Thoracic aorta (tissue), 2 donors: ENCODE measurements around the gene RGS7. TPM values are rescaled to one million over a fixed set of nuclear protein-coding genes. Genes with fewer than 3 reads are reported as not detected.

ENCODE experiments used
- ATAC-seq: fragments of 150-250 bp; one replicate; pipeline ENCODE4 v1.8.0; 2017; ENCODE audit warnings: low read depth; ENCODE audit not compliant: insufficient number of reproducible peaks, low FRiP score
- DNase-seq: peaks from one replicate; pipeline ENCODE4 v3.0.0-alpha.2; 2020; ENCODE audit warnings: low spot score
- H3K27ac ChIP-seq, 2 donors: fragments of 200-600 bp; sonication (generic); 1 replicate in 1 of 2; 2 replicates in 1 of 2; pipeline ENCODE4 v1.5.1; 2016; ENCODE audit warnings: mild to moderate bottlenecking in 2 of 2, moderate library complexity in 2 of 2
- H3K27me3 ChIP-seq: fragments of 200-600 bp; sonication (generic); replicated peaks from 2 replicates; pipeline ENCODE4 v1.6.0; 2016; ENCODE audit warnings: mild to moderate bottlenecking; ENCODE audit not compliant: insufficient read depth
- H3K36me3 ChIP-seq: fragments of 200-600 bp; sonication (generic); one replicate; pipeline ENCODE4 v1.5.1; 2016
- H3K4me1 ChIP-seq, 2 donors: fragments of 200-600 bp; sonication (generic); 1 replicate in 1 of 2; 2 replicates in 1 of 2; pipeline versions ENCODE4 v1.5.1 to v1.6.0; 2016; ENCODE audit warnings: low read depth in 2 of 2, mild to moderate bottlenecking in 1 of 2; ENCODE audit not compliant: control insufficient read depth in 1 of 2
- H3K4me3 ChIP-seq: fragments of 200-600 bp; sonication (generic); 2 replicates; pipeline ENCODE4 v1.5.1; 2016; ENCODE audit warnings: mild to moderate bottlenecking
- H3K9me3 ChIP-seq: fragments of 200-600 bp; sonication (generic); 2 replicates; pipeline ENCODE4 v1.5.1; 2016
- total RNA-seq, 2 donors: library from RNA; depleted of rRNA; stranded (reverse); fragments of >200 nt; gene quantifications; one replicate each; pipeline versions ENCODE4 v1.1.0 to v1.2.3, GENCODE V29; 2016
- TF ChIP-seq, protein P1 (sequence below): fragments of 200-600 bp; sonication (generic); IDR thresholded peaks from one replicate; pipeline ENCODE4 v1.5.1; 2019; ENCODE audit warnings: antibody characterized with exemption

RGS7 gene
- total RNA-seq, 2 donors from 2014 or later: not detected

DNA sequence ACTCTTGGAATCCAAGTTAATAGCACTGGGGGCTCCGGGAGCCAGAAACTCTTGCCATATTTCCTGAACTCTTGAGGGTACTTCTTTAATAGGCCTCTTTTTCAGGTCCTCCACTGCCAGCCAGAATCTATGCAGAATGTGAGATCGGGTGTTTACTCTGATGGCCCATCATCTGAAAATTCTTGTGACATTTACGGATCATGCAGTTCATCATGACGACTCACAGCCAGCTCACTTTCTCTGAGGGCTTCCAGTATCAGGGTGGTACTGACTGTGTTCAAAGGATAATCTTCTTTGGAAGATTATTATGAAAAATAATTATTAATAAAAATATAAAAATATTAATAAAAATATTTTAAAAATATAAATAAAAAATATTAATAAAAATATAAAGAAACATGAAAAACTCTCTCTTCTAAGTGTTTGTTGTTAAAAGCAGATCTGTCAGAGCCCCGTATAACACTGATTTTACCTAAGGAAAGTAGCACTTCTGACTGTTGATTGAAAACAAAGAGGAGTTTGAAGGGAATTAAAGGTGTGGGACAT, 550.7 kb downstream of the RGS7 start:
- no peaks in the 10 kb centered on the region for H3K36me3 ChIP-seq
- H3K27me3 ChIP-seq: no peaks in the 10 kb centered on the region
- no peak overlapping the region for H3K27ac ChIP-seq
- no peaks in the 10 kb centered on the region for H3K9me3 ChIP-seq
- no peaks in the 10 kb centered on the region for H3K4me1 ChIP-seq
- TF ChIP-seq, protein P1, sequence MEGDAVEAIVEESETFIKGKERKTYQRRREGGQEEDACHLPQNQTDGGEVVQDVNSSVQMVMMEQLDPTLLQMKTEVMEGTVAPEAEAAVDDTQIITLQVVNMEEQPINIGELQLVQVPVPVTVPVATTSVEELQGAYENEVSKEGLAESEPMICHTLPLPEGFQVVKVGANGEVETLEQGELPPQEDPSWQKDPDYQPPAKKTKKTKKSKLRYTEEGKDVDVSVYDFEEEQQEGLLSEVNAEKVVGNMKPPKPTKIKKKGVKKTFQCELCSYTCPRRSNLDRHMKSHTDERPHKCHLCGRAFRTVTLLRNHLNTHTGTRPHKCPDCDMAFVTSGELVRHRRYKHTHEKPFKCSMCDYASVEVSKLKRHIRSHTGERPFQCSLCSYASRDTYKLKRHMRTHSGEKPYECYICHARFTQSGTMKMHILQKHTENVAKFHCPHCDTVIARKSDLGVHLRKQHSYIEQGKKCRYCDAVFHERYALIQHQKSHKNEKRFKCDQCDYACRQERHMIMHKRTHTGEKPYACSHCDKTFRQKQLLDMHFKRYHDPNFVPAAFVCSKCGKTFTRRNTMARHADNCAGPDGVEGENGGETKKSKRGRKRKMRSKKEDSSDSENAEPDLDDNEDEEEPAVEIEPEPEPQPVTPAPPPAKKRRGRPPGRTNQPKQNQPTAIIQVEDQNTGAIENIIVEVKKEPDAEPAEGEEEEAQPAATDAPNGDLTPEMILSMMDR: no peak
- no peak overlapping the region for H3K4me3 ChIP-seq
- ATAC-seq: no peak
- DNase-seq: no peak

DNA sequence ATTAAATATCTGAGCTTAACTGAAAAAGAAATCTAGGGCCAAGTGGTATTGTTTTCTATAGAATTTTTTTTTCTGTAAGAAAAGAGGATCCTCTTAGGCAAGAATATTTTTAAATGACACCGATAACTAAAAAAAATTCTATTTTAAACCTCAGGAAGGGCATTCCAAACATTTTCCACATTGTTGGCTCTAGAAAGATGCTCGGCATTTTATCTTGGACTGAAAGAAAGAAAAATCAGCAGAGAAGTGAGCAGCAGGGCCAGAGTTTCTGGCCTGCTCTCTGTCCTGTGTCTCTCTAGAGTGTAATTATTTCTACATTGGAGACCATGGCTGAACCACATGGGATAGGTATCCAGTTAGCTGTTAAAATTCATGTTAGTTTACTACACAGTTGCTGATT, 552.5 kb downstream of the RGS7 start:
- TF ChIP-seq, protein P1: no peak
- no peak overlapping the region for H3K27ac ChIP-seq
- no peaks in the 10 kb centered on the region for H3K4me1 ChIP-seq
- no peaks in the 10 kb centered on the region for H3K27me3 ChIP-seq
- H3K36me3 ChIP-seq: no peaks in the 10 kb centered on the region
- DNase-seq: no peak
- ATAC-seq: no peak
- H3K9me3 ChIP-seq: no peaks in the 10 kb centered on the region
- no peak overlapping the region for H3K4me3 ChIP-seq

DNA sequence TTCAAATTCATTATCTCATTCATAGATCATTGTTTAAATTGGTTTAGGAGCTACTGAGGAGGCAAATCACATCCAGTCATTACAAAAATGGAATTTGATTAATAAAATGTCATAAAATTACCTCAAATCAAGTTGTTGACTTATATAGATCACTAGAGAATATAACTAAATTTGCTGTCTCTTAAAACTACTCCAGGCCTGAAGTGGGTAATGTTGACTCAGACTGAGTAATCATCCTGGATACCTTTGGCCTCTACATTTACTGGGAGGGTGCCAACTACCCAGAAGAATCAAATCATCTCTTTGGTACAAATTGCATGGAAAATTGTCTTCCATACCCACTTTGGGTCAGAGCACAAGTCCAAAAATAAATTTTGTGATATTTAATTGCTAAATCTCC, 553.9 kb downstream of the RGS7 start:
- H3K4me3 ChIP-seq: no peak overlapping the region
- no peaks in the 10 kb centered on the region for H3K27me3 ChIP-seq
- H3K36me3 ChIP-seq: no peaks in the 10 kb centered on the region
- DNase-seq (no peak), ATAC-seq (no peak)
- no peaks in the 10 kb centered on the region for H3K9me3 ChIP-seq
- no peaks in the 10 kb centered on the region for H3K4me1 ChIP-seq
- no peak overlapping the region for H3K27ac ChIP-seq
- TF ChIP-seq, protein P1: no peak

DNA sequence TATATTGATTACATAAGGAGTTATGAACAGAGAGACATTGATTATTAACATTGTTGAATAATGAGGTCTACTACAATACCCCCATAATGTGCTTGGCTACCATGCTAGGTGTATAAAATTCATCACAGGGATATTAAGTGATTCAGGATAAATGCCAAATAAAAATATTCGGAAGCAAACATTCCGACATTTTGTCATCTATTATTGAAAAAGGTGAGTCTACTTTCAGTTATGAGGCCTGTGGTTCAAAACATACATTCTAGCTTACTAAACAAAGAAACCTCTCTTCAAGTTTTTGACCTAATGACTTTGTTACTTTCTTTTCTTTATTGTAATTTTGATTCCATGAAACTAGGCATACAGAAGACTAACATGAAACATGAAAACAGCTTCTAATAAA, 554.7 kb downstream of the RGS7 start:
- Histone ChIP-seq H3K4me3 (no peak overlapping the region), H3K9me3 (no peaks in the 10 kb centered on the region), H3K27ac (no peak overlapping the region), H3K4me1 (no peaks in the 10 kb centered on the region), H3K36me3 (no peaks in the 10 kb centered on the region), H3K27me3 (no peaks in the 10 kb centered on the region)
- TF ChIP-seq, protein P1: no peak
- ATAC-seq (no peak), DNase-seq (no peak)

DNA sequence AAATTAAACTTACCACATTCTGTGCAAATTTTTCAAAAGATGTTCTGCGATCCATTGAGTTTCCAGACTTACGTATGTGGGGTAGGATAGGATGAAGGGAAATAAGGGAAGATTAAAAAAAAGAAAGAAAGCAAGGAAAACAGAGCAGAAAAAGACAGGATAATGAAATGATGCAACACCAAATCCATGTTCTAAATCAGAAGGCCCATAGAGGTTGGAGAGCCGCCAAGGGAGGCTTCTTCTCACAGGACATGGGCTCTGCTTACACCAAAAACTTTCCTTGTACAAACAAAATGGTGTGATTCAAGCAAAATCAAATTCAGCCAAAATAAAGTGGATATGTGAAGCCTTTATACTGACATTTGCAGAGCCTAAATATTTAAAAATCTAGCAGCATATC, 555.6 kb downstream of the RGS7 start:
- Histone ChIP-seq H3K4me3 (no peak overlapping the region), H3K9me3 (no peaks in the 10 kb centered on the region), H3K27ac (no peak overlapping the region), H3K4me1 (no peaks in the 10 kb centered on the region), H3K36me3 (no peaks in the 10 kb centered on the region), H3K27me3 (no peaks in the 10 kb centered on the region)
- ATAC-seq: no peak
- no peak for DNase-seq
- TF ChIP-seq, protein P1: no peak
